GM10266 (cell line): ENCODE measurements around the gene HK2.

Source experiments
- DNase-seq: peaks from one replicate; pipeline ENCODE4 v3.0.0; 2012; ENCODE audit errors: extremely low spot score
- TF ChIP-seq, protein P1 (sequence below): IDR thresholded peaks from 2 replicates; pipeline ENCODE4 v1.5.1; 2012; ENCODE audit warnings: mild to moderate bottlenecking, low read depth; ENCODE audit not compliant: control insufficient read depth, insufficient read depth; ENCODE audit errors: missing control alignments

The HK2 gene

DNA sequence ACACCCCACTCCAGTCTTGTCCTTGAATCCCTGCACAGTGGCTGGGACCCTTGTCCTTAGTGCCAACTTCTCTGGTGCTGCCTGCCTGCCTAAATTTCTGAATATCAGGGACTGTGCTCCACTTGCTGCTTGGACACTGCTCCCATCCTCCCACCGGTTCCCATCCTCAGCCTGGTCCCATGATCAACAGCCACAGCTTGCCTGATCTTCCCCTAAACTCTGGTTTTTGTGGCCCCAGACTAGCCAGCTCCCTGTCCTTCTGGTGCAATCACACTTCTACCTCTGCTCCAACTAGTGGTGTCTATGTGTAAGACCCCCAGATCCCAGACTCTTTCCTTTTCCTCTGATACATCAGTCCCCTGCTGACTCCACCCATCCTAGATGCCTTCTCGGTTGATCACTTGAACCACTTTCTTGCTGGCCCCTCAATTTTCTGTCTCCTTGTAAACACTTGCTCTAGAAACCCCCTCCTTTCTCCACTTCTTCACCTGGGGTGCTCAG lies 87.4 kb downstream of the HK2 start:
- TF ChIP-seq, protein P1, sequence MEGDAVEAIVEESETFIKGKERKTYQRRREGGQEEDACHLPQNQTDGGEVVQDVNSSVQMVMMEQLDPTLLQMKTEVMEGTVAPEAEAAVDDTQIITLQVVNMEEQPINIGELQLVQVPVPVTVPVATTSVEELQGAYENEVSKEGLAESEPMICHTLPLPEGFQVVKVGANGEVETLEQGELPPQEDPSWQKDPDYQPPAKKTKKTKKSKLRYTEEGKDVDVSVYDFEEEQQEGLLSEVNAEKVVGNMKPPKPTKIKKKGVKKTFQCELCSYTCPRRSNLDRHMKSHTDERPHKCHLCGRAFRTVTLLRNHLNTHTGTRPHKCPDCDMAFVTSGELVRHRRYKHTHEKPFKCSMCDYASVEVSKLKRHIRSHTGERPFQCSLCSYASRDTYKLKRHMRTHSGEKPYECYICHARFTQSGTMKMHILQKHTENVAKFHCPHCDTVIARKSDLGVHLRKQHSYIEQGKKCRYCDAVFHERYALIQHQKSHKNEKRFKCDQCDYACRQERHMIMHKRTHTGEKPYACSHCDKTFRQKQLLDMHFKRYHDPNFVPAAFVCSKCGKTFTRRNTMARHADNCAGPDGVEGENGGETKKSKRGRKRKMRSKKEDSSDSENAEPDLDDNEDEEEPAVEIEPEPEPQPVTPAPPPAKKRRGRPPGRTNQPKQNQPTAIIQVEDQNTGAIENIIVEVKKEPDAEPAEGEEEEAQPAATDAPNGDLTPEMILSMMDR, result no peak
- no peak for DNase-seq

DNA sequence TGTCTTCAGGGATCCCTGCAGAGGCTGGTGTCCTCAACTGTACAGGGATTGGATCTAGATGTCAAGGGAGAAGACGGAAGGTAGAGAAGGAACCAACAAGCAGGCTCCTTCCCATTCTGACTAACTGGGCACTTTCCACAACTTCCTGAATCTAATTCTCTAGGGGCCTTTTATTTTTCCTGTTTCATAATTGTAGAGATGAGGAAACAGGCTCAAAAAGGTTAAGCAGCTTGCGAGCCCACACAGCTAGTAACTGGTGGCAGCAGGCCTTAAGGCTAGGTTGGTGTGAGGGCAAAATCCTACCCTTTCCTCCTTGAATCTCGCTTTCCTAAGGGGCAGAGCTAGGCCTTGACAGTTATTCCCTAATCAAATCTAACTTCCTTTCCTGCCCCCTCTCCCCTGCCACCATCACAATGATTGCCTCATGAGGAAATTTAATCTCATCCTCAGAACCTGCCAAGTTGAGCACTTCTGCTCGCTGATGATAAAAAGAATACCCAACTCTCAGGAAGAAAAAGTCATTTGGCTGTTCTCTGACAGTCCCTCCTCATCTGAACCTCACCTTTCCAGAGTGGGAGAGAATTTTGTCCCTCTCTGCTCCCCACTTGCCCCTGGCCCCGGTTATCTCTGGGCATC lies 88.8 kb downstream of the HK2 start:
- TF ChIP-seq, protein P1, result no peak
- DNase-seq, result no peak

DNA sequence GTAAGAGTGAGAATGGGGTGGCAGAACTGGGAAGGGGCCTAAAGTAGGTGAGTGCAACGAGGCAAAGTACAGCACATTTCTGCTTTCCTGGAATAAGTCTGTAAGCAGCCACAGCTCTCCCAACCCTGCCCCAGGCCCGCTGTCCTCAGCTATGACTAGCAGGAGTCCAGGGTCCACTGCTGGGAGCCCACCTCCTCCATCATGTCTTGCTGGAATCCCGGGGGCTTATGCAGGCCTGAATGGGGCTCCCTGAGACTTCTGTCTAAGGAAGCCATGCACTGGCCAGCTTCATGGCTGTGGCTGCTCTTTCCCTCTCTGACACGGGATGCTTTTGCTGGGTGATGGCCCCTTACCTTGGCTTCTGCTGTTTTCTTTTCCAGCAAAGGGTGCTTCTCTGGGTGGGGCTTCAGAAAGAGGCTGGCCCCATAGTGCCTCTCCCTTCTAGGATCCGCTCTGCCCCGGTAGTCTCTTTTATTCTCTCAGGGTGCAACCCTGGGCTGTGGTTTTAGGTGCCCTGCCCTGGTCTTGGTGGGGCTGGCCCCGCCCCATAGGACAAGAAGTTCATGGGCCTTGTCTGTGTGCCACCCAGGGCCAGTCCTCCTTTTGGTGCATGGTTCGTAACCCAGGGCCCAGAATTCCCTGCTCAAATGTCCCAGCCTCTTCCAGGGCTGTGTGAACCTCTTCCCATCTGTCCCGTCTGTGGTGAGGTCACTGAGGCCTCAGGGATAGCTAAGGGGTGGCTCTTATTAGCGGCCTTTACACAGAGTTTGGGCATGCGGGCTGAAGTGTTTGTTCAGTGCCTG lies 90.7 kb downstream of the HK2 start:
- no peak for DNase-seq
- TF ChIP-seq, protein P1, result no peak

DNA sequence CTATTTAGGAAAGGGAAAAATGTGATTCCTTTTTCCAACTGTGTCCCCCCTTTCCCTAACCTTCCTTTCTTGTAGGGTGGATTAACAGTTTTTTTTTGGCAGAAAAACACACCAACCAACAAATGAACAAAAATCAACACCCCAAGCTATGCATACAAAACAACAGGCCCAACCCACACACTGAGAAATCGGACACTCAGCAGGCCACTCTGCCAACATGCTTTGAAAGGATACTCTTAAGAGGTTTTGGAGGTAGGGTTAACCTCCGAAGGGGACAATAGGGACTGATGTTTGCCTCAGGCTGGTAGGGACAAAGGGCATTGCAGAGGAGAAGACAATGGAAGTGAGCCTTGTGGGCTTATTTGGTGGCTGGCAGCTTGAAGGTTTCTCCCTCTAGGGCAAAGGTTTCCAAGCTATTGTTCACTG lies 91.4 kb downstream of the HK2 start:
- TF ChIP-seq, protein P1, result no peak
- DNase-seq, result no peak

- no peak for DNase-seq
- TF ChIP-seq, protein P1, result no peak
Observed at GRCh38 chr2:74927621-74928020, 93.7 kb downstream of the HK2 start.

DNA sequence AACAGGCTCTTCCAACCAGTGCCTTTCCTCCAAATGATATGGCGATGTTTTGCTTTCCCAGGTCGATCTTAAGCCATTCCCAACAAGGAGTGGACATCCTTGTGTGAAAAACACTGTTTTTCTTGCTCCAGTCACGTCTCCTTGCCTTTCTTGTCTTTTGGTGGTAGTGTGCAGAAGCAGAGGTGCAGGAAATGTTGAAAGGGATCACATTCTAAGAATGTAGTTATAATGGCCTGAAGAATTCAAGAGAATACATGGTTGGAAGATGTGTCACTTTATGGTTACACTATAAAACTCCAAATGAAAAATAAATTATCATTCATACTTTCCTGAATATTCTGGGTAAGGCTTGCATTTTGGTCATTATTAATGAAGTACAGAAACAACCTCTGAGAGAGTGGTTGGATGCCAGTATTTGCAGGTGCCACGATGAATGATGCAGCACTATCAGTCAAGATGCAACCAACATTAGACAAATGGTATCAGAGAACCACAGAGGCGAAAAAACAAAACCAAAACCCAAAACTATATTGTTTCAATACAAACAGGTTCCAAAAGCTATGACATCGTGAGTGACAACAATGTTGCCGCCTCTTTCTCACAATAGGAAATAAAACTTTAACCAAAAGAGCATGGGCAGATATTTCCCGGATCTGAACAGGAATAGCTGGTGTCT lies 97.0 kb downstream of the HK2 start:
- no peak for DNase-seq
- TF ChIP-seq, protein P1, result no peak
